Measurements from ENCODE around the gene SLC15A3. TPM values are rescaled to one million over a fixed set of nuclear protein-coding genes. Genes with fewer than 3 reads are reported as not detected.

SLC15A3 gene
- total RNA-seq, 4 donors from 2014 or later, result 5.9 to 44.5 (median 28.7) TPM

DNA sequence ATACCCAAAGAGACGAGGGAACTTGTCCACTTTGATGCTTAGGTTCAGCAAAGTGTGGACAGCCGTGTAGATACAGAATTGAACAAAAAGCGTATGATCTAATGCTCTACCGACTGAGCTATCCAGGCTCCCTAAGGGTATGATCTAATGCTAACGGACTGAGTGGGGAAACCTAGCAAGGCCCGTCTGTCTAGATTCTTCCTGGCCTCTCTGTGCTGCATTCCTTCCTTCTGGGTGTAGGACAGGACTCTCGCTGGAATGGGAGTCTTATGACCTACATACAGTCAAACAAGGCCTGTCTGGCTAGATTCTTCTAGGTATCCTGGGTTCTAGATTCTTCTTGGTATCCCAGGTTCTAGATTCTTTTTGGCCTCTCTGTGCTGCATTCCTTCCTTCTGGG, 8.4 kb upstream of the SLC15A3 start:
- no peak overlapping the region for H3K4me3 ChIP-seq
- no peaks in the 10 kb centered on the region for H3K9me3 ChIP-seq
- H3K27ac ChIP-seq, result no peak overlapping the region
- H3K27me3 ChIP-seq, result no peaks in the 10 kb centered on the region
- intact Hi-C loops (cut with DNase I; ENCODE audit: low total_unique reads), result no loop called here
- H3K36me3 ChIP-seq, result no peaks in the 10 kb centered on the region
- no peaks in the 10 kb centered on the region for H3K4me1 ChIP-seq
- no peak for TF ChIP-seq POLR2A (IDR thresholded peaks at IDR 0.05)
- TF ChIP-seq, protein P1, sequence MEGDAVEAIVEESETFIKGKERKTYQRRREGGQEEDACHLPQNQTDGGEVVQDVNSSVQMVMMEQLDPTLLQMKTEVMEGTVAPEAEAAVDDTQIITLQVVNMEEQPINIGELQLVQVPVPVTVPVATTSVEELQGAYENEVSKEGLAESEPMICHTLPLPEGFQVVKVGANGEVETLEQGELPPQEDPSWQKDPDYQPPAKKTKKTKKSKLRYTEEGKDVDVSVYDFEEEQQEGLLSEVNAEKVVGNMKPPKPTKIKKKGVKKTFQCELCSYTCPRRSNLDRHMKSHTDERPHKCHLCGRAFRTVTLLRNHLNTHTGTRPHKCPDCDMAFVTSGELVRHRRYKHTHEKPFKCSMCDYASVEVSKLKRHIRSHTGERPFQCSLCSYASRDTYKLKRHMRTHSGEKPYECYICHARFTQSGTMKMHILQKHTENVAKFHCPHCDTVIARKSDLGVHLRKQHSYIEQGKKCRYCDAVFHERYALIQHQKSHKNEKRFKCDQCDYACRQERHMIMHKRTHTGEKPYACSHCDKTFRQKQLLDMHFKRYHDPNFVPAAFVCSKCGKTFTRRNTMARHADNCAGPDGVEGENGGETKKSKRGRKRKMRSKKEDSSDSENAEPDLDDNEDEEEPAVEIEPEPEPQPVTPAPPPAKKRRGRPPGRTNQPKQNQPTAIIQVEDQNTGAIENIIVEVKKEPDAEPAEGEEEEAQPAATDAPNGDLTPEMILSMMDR (IDR thresholded peaks at IDR 0.05), result no peak
- DNase-seq, result no peak

DNA sequence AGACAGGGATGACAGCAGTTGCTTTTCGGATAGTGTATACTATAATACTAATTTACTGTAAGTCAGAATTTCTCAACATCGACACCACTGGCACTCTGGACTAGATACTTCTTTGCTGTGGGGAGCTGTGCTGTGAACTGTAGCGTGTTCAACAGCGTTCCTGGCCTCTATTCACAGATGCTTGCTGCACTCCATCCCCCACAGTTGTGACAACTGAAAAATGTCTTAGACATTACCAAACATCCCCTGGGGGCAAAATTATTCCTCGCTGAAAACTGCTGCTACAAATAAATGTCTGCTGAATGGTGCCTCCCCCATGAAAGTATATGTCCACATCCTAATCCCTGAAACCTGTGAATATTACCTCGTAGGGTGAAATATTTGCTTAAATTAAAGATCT, 7.5 kb upstream of the SLC15A3 start:
- Histone ChIP-seq H3K36me3 (no peaks in the 10 kb centered on the region), H3K4me1 (no peaks in the 10 kb centered on the region), H3K27ac (no peak overlapping the region), H3K4me3 (no peak overlapping the region), H3K27me3 (no peaks in the 10 kb centered on the region), H3K9me3 (no peaks in the 10 kb centered on the region)
- intact Hi-C loops (cut with DNase I; ENCODE audit: low total_unique reads), result no loop called here
- TF ChIP-seq, protein P1 (IDR thresholded peaks at IDR 0.05), result no peak
- no peak for TF ChIP-seq POLR2A (IDR thresholded peaks at IDR 0.05)
- no peak for DNase-seq

DNA sequence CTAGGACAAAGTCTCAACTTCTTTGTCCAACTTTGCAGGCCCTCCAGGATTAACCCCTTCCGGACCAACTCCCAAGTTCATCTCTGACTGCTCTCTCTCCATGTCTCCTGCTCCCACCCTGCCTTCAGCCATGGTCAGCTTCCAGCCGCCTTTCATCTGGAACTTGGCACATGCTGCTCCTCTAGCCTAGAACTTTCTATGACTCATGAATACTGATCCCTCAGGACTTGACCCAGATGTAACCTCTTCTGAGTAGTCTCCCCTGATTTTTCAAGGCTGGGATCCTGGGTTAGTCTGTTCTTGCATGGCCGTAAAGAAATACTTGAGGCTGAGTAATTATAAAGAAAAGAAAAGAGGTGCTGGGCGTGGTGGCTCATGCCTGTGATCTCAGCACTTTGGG, 5.2 kb upstream of the SLC15A3 start:
- Histone ChIP-seq H3K4me1 (no peaks in the 10 kb centered on the region), H3K4me3 (no peak overlapping the region), H3K27me3 (no peaks in the 10 kb centered on the region), H3K9me3 (no peaks in the 10 kb centered on the region), H3K27ac (no peak overlapping the region), H3K36me3 (no peaks in the 10 kb centered on the region)
- intact Hi-C loops (cut with DNase I; ENCODE audit: low total_unique reads), result no loop called here
- no peak for DNase-seq
- TF ChIP-seq, protein P1 (IDR thresholded peaks at IDR 0.05), result no peak
- TF ChIP-seq POLR2A (IDR thresholded peaks at IDR 0.05), result no peak

DNA sequence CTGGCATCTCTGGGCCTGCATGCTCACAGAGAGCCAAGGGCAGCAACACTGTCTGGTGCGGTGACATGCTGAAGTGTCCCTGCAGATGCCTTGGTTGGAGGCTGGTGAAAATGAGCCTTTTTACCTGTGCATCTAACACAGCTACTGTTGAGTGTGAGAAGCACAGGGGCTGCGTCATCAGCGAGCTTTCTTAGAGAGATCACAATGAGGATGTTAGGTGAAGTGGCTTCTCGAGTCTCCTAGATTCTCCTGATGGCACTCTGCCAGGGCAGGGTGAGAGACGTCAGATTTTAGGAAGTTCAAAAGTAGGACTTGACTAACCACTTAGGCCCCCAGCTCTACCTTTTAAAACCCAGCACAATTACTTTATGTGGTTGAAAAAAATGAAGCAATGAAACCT, 3.6 kb upstream of the SLC15A3 start:
- no peaks in the 10 kb centered on the region for H3K36me3 ChIP-seq
- intact Hi-C loops (cut with DNase I; ENCODE audit: low total_unique reads), result no loop called here
- H3K9me3 ChIP-seq, result no peaks in the 10 kb centered on the region
- H3K27ac ChIP-seq, result no peak overlapping the region
- H3K4me1 ChIP-seq, result peaks cover 0 to 5% of the 10 kb centered on the region in 2 donors
- TF ChIP-seq, protein P1 (IDR thresholded peaks at IDR 0.05), result no peak
- TF ChIP-seq POLR2A (IDR thresholded peaks at IDR 0.05), result no peak
- no peaks in the 10 kb centered on the region for H3K27me3 ChIP-seq
- no peak overlapping the region for H3K4me3 ChIP-seq
- no peak for DNase-seq

DNA sequence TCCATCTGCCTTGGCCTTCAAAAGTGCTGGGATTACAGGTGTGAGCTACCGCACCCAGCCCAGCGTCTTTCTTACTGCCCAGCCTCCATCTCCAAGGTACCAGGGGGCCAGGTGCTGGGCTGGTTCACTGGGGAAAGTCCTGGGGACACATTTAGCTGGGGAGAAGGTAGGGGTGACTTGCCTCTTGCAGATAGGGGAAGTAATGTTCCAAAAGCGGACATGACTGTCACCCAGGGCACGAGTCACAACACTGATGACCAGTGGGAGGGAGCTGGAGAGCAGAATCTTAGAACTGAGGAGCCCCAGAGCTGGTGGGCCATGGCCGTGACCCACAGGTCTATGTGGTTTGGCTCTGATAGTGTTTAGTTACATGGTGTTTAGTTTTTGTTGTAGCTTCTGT, 2.4 kb upstream of the SLC15A3 start:
- intact Hi-C loops (cut with DNase I; ENCODE audit: low total_unique reads), result no loop called here
- no peaks in the 10 kb centered on the region for H3K36me3 ChIP-seq
- H3K9me3 ChIP-seq, result no peaks in the 10 kb centered on the region
- TF ChIP-seq, protein P1 (IDR thresholded peaks at IDR 0.05), result no peak
- no peak for TF ChIP-seq POLR2A (IDR thresholded peaks at IDR 0.05)
- peaks cover 0 to 9% of the 10 kb centered on the region in 2 donors for H3K4me1 ChIP-seq
- no peak for DNase-seq
- no peak overlapping the region for H3K4me3 ChIP-seq
- H3K27ac ChIP-seq, result no peak overlapping the region
- no peaks in the 10 kb centered on the region for H3K27me3 ChIP-seq
